GM12865 (cell line): ENCODE data around the gene PEX11G.
"Not testable (repeated sequence)": the region's sequence is repeated elsewhere in the genome, so short reads cannot be mapped to it uniquely, and the experiment has no call there.

Experiments used
- DNase-seq: peaks from one replicate; pipeline ENCODE4 v3.0.0; 2010; ENCODE audit warnings: low read depth
- H3K4me3 ChIP-seq: 2 replicates; pipeline ENCODE4 v1.5.1; 2011; ENCODE audit warnings: mild to moderate bottlenecking, low read depth, low read length, control low read depth
- CTCF ChIP-seq: IDR thresholded peaks from 2 replicates; pipeline ENCODE4 v1.5.1; 2011; ENCODE audit warnings: low read length, control low read depth, low read depth, inconsistent platforms; ENCODE audit not compliant: insufficient read depth; ENCODE audit errors: missing control alignments

PEX11G gene

GRCh38 chr19:7454998-7455397, 33.8 kb downstream of the PEX11G start:
- DNase-seq, result no peak
- no peak for TF ChIP-seq CTCF
- H3K4me3 ChIP-seq, result no peak overlapping the region

GRCh38 chr19:7450243-7451223, 38.3 kb downstream of the PEX11G start:
- TF ChIP-seq CTCF, result no peak
- DNase-seq, result peak; percentile 63
- no peak overlapping the region for H3K4me3 ChIP-seq

GRCh38 chr19:7449391-7450070, 39.3 kb downstream of the PEX11G start:
- H3K4me3 ChIP-seq, DNase-seq: not testable (repeated sequence)

- DNase-seq, result no peak
- H3K4me3 ChIP-seq, result no peak overlapping the region
- no peak for TF ChIP-seq CTCF
These were observed 41.2 kb downstream of the PEX11G start for GRCh38 chr19:7447648-7448047.

GRCh38 chr19:7445104-7445503, 43.7 kb downstream of the PEX11G start:
- no peak overlapping the region for H3K4me3 ChIP-seq
- no peak for TF ChIP-seq CTCF
- DNase-seq, result no peak

- no peak overlapping the region for H3K4me3 ChIP-seq
- no peak for DNase-seq
- TF ChIP-seq CTCF, result no peak
These were observed 44.8 kb downstream of the PEX11G start for GRCh38 chr19:7444042-7444441.

GRCh38 chr19:7442423-7442822, 46.4 kb downstream of the PEX11G start:
- H3K4me3 ChIP-seq, result no peak overlapping the region
- DNase-seq, result no peak
- TF ChIP-seq CTCF, result no peak
